ENCODE data around the gene OLFM1. TPM values are rescaled to one million over a fixed set of nuclear protein-coding genes. Genes with fewer than 3 reads are reported as not detected.
A peak's percentile ranks its signal among the peaks of the same experiment; 100 is the strongest.

The OLFM1 gene
- total and polyA plus RNA-seq, 4 donors, result 7.6 to 24.8 (median 15.8) TPM

DNA sequence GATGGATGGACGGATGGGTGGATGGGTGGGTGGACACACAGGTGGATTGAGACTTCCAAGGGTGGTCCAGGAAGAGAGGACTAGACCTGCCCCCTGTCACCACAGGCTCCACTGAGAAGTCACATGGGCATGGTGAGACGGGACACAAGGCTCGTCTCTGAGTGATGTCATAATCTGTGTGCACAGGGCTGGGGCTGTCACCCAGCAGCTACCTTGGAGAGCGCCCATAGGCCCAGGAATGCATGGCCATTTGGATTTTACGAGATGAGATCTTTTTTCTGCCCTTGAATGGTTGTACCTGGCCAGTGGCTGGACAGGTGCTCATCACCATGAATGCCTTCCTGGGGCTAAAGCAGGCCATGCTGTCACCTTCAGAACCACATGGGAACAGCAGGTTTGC lies 3.1 kb downstream of the OLFM1 start:
- Histone ChIP-seq H3K27ac (ENCODE audit: low read depth in 1 of 2, low read length in 1 of 2) (no peak overlapping the region), H3K9me3 (ENCODE audit: control insufficient read depth in 4 of 4, insufficient read depth in 3 of 4, low read length in 3 of 4) (no peaks in the 10 kb centered on the region), H3K27me3 (ENCODE audit: control insufficient read depth in 3 of 3, insufficient read depth in 3 of 3, low read length in 2 of 3) (peaks cover 5 to 43% (median 15%) of the 10 kb centered on the region in 3 donors), H3K4me3 (no peak overlapping the region), H3K9ac (ENCODE audit: insufficient read depth in 1 of 2, low read length in 2 of 2) (no peak overlapping the region), H3K4me1 (ENCODE audit: control insufficient read depth in 5 of 5, insufficient read depth in 5 of 5, low read length in 5 of 5) (peaks cover 0 to 40% (median 6%) of the 10 kb centered on the region in 5 donors), H3K36me3 (ENCODE audit: control insufficient read depth in 4 of 4, insufficient read depth in 4 of 4, low read length in 4 of 4) (peaks cover 0 to 6% (median 0%) of the 10 kb centered on the region in 4 donors)
- WGBS, 2 donors, result 45 to 61% methylated on average over 5 of the region's 5 CpGs
- ATAC-seq (ENCODE audit: insufficient read depth, low FRiP score) (no peak), DNase-seq (peak in 1 of 3 donors; percentile 37)
- TF ChIP-seq, protein P1, sequence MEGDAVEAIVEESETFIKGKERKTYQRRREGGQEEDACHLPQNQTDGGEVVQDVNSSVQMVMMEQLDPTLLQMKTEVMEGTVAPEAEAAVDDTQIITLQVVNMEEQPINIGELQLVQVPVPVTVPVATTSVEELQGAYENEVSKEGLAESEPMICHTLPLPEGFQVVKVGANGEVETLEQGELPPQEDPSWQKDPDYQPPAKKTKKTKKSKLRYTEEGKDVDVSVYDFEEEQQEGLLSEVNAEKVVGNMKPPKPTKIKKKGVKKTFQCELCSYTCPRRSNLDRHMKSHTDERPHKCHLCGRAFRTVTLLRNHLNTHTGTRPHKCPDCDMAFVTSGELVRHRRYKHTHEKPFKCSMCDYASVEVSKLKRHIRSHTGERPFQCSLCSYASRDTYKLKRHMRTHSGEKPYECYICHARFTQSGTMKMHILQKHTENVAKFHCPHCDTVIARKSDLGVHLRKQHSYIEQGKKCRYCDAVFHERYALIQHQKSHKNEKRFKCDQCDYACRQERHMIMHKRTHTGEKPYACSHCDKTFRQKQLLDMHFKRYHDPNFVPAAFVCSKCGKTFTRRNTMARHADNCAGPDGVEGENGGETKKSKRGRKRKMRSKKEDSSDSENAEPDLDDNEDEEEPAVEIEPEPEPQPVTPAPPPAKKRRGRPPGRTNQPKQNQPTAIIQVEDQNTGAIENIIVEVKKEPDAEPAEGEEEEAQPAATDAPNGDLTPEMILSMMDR (IDR thresholded peaks at IDR 0.05; ENCODE audit: control extremely low read depth, extremely low read depth), result no peak

DNA sequence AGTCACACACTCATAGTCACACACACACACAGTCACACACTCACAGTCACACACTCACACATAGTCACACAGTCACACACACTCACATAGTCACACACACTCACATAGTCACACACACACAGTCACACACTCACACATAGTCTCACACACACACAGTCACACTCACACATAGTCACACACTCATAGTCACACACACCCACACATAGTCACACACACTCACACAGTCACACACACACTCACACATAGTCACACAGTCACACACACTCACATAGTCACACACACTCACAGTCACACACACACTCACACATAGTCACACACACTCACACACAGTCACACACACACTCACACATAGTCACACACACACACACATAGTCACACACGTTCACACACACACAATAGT lies 4.1 kb downstream of the OLFM1 start:
- Histone ChIP-seq H3K9me3 (ENCODE audit: control insufficient read depth in 4 of 4, insufficient read depth in 3 of 4, low read length in 3 of 4) (no peaks in the 10 kb centered on the region), H3K4me1 (ENCODE audit: control insufficient read depth in 5 of 5, insufficient read depth in 5 of 5, low read length in 5 of 5) (peaks cover 0 to 30% (median 4%) of the 10 kb centered on the region in 5 donors), H3K36me3 (ENCODE audit: control insufficient read depth in 4 of 4, insufficient read depth in 4 of 4, low read length in 4 of 4) (peaks cover 0 to 6% (median 0%) of the 10 kb centered on the region in 4 donors), H3K27me3 (ENCODE audit: control insufficient read depth in 3 of 3, insufficient read depth in 3 of 3, low read length in 2 of 3) (peaks cover 5 to 43% (median 13%) of the 10 kb centered on the region in 3 donors), H3K9ac (ENCODE audit: insufficient read depth in 1 of 2, low read length in 2 of 2) (no peak overlapping the region), H3K27ac (ENCODE audit: low read depth in 1 of 2, low read length in 1 of 2) (no peak overlapping the region), H3K4me3 (no peak overlapping the region)
- DNase-seq, result no peak
- 75 to 90% methylated on average over 1 of the region's 1 CpG for WGBS, 2 donors
- ATAC-seq (ENCODE audit: insufficient read depth, low FRiP score), result no peak
- TF ChIP-seq, protein P1 (IDR thresholded peaks at IDR 0.05; ENCODE audit: control extremely low read depth, extremely low read depth), result no peak

DNA sequence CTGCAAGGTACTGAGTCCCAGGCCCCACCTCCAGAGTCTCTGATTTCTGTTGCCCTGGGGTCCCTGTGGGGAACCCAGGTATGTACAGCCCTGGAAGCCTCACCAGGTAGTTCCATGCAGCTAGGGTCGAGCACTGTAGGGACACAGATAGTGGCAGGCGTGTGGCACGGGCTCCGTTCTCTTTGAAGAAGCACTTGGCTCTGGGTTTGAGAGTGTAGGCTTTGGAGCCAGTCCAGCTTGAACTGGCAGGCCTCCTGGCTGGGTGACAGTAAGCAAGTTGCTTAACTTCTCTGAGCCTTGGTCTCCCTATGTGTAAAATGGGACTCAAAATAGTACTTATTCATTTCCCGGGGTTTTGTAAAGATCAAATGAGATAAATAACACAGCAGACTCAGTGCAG lies 5.6 kb downstream of the OLFM1 start:
- no peak overlapping the region for H3K27ac ChIP-seq (ENCODE audit: low read depth in 1 of 2, low read length in 1 of 2)
- ATAC-seq (ENCODE audit: insufficient read depth, low FRiP score) (no peak), DNase-seq (no peak)
- H3K9ac ChIP-seq (ENCODE audit: insufficient read depth in 1 of 2, low read length in 2 of 2), result no peak overlapping the region
- H3K4me1 ChIP-seq (ENCODE audit: control insufficient read depth in 5 of 5, insufficient read depth in 5 of 5, low read length in 5 of 5), result peaks cover 0 to 26% (median 0%) of the 10 kb centered on the region in 5 donors
- TF ChIP-seq, protein P1 (IDR thresholded peaks at IDR 0.05; ENCODE audit: control extremely low read depth, extremely low read depth), result no peak
- H3K9me3 ChIP-seq (ENCODE audit: control insufficient read depth in 4 of 4, insufficient read depth in 3 of 4, low read length in 3 of 4), result no peaks in the 10 kb centered on the region
- H3K27me3 ChIP-seq (ENCODE audit: control insufficient read depth in 3 of 3, insufficient read depth in 3 of 3, low read length in 2 of 3), result peaks cover 5 to 39% (median 12%) of the 10 kb centered on the region in 3 donors
- H3K36me3 ChIP-seq (ENCODE audit: control insufficient read depth in 4 of 4, insufficient read depth in 4 of 4, low read length in 4 of 4), result peaks cover 0 to 6% (median 0%) of the 10 kb centered on the region in 4 donors
- H3K4me3 ChIP-seq, result no peak overlapping the region
- 57 to 89% methylated on average over 5 of the region's 5 CpGs for WGBS, 2 donors
